ENCODE measurements around the gene BHLHA15. TPM values are rescaled to one million over a fixed set of nuclear protein-coding genes. Genes with fewer than 3 reads are reported as not detected.

The BHLHA15 gene
- total RNA-seq, 2 donors from 2014 or later, result 247 to 584 TPM

- H3K27me3 ChIP-seq, result no peaks in the 10 kb centered on the region
- no peak overlapping the region for H3K27ac ChIP-seq
- ATAC-seq (no peak), DNase-seq (no peak)
- no peak overlapping the region for H3K4me3 ChIP-seq
- peaks cover 0 to 5% of the 10 kb centered on the region in 2 donors for H3K36me3 ChIP-seq (replicated peaks in 1 of 2; ENCODE audit: insufficient read depth in 1 of 2, low read depth in 2 of 2)
- H3K4me1 ChIP-seq, result peaks cover 6% of the 10 kb centered on the region
- no peaks in the 10 kb centered on the region for H3K9me3 ChIP-seq
- TF ChIP-seq POLR2A (IDR thresholded peaks at IDR 0.05), result no peak
- TF ChIP-seq CTCF (IDR thresholded peaks at IDR 0.05), result no peak
- WGBS, 2 donors, result 87 to 92% methylated on average over 7 to 25 of the region's 25 CpGs
- intact Hi-C loops (cut with DNase I), result no loop called here
Measured at GRCh38 chr7:98236355-98237185, 25.3 kb downstream of the BHLHA15 start.

GRCh38 chr7:98238076-98238475 is 26.8 kb downstream of the BHLHA15 start:
- H3K27me3 ChIP-seq, result no peaks in the 10 kb centered on the region
- no peak overlapping the region for H3K27ac ChIP-seq
- peaks cover 0 to 5% of the 10 kb centered on the region in 2 donors for H3K36me3 ChIP-seq (replicated peaks in 1 of 2; ENCODE audit: insufficient read depth in 1 of 2, low read depth in 2 of 2)
- intact Hi-C loops (cut with DNase I), result no loop called here
- no peak for DNase-seq
- TF ChIP-seq CTCF (IDR thresholded peaks at IDR 0.05) (no peak), POLR2A (IDR thresholded peaks at IDR 0.05) (no peak)
- ATAC-seq, result no peak
- H3K4me3 ChIP-seq, result no peak overlapping the region
- 93% methylated on average over 3 of the region's 4 CpGs; no CpG with 5 or more reads in 1 of the 2 donors for WGBS, 2 donors
- peaks cover 10% of the 10 kb centered on the region for H3K4me1 ChIP-seq
- H3K9me3 ChIP-seq, result no peaks in the 10 kb centered on the region

- Histone ChIP-seq H3K4me3 (no peak overlapping the region), H3K27me3 (no peaks in the 10 kb centered on the region), H3K27ac (no peak overlapping the region), H3K36me3 (replicated peaks in 1 of 2; ENCODE audit: insufficient read depth in 1 of 2, low read depth in 2 of 2) (peaks cover 0 to 5% of the 10 kb centered on the region in 2 donors), H3K4me1 (peaks cover 10% of the 10 kb centered on the region), H3K9me3 (no peaks in the 10 kb centered on the region)
- 93 to 95% methylated on average over 9 of the region's 9 CpGs for WGBS, 2 donors
- DNase-seq, result no peak
- TF ChIP-seq CTCF (IDR thresholded peaks at IDR 0.05) (no peak), POLR2A (IDR thresholded peaks at IDR 0.05) (no peak)
- intact Hi-C loops (cut with DNase I), result no loop called here
- ATAC-seq, result no peak
Measured at GRCh38 chr7:98238976-98239375, 27.7 kb downstream of the BHLHA15 start.

GRCh38 chr7:98240961-98241673 is 29.9 kb downstream of the BHLHA15 start:
- ATAC-seq, result peak; percentile 48
- TF ChIP-seq POLR2A (IDR thresholded peaks at IDR 0.05) (no peak), CTCF (IDR thresholded peaks at IDR 0.05) (peak; percentile 67 to 84 (median 81))
- Histone ChIP-seq H3K27ac (no peak overlapping the region), H3K36me3 (replicated peaks in 1 of 2; ENCODE audit: insufficient read depth in 1 of 2, low read depth in 2 of 2) (peaks cover 0 to 5% of the 10 kb centered on the region in 2 donors), H3K4me1 (peaks cover 22% of the 10 kb centered on the region), H3K9me3 (no peaks in the 10 kb centered on the region), H3K4me3 (no peak overlapping the region), H3K27me3 (no peaks in the 10 kb centered on the region)
- DNase-seq, result peak; percentile 56 to 74 (median 70)
- 52% methylated on average over 12 to 18 of the region's 19 CpGs for WGBS, 2 donors
- intact Hi-C loops (cut with DNase I), result no loop called here

Measured in body of pancreas (tissue), 4 donors.